Esophagus squamous epithelium (tissue), 4 donors: ENCODE results near the gene DLGAP4.

Experiments
- CTCF ChIP-seq, 6 experiments: fragments of 450-650 bp in 4 of 6; fragments of 200-600 bp in 2 of 6; sonication (generic) in 2 of 6; IDR thresholded peaks; one replicate each; pipeline ENCODE4 v1.5.1; 2016 to 2019; ENCODE audit warnings: antibody characterized with exemption in 6 of 6, mild to moderate bottlenecking in 4 of 6, moderate library complexity in 4 of 6
- POLR2A ChIP-seq, 4 donors: fragments of 450-650 bp; IDR thresholded peaks; one replicate each; pipeline ENCODE4 v1.6.1; 2017; ENCODE audit warnings: antibody characterized with exemption in 4 of 4, mild to moderate bottlenecking in 4 of 4, moderate library complexity in 3 of 4

GRCh38 chr20:36445847-36446246 lies 139.7 kb downstream of the DLGAP4 start:
- TF ChIP-seq CTCF (IDR thresholded peaks at IDR 0.05), result no peak
- TF ChIP-seq POLR2A (IDR thresholded peaks at IDR 0.05), result no peak
